Activated CD4-positive, alpha-beta T cell treated with anti-CD3 and anti-CD28 coated beads, Interleukin-2, amount 50 U/mL, for 24 hours (primary cell): ENCODE data around the gene NPAS3.

Experiments
- DNase-seq, 2 donors: peaks; one replicate each; pipeline ENCODE4 v3.0.0-alpha.2; 2020; ENCODE audit warnings: low read depth in 1 of 2, low spot score in 1 of 2

Gene NPAS3

DNA sequence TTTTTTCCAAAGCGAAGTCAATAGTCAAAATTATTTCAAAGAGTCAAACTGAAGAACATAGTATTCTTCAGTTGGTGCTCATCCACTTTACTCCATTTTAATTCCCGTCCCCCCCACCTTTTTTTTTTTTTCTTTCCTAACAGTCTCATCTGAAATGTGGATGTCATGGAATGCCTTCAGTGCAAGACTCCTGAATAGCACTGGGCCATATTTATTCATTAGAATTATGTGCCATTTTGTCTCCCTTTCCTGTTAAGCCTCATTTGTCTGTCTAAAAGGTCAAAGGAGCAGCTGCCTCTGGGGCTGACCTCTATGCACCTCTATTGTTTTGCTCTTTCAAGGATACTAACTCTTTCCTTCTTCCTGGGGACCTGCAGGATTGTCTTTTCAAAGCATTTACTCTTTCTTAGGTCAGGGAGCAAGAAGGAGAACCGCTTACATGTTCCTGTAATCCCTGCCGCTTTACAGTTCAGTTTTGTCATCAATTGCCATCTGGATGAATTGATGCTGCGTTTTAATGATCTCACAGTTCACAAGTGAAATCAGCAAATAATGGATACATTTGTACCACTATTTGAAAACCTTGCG lies 310.6 kb downstream of the NPAS3 start:
- DNase-seq: no peak

GRCh38 chr14:33250963-33251362 lies 312.3 kb downstream of the NPAS3 start:
- no peak for DNase-seq

- DNase-seq: no peak
These were observed 315.7 kb downstream of the NPAS3 start for GRCh38 chr14:33254342-33254741.

- no peak for DNase-seq
These were observed 316.2 kb downstream of the NPAS3 start for GRCh38 chr14:33254861-33255395.

DNA sequence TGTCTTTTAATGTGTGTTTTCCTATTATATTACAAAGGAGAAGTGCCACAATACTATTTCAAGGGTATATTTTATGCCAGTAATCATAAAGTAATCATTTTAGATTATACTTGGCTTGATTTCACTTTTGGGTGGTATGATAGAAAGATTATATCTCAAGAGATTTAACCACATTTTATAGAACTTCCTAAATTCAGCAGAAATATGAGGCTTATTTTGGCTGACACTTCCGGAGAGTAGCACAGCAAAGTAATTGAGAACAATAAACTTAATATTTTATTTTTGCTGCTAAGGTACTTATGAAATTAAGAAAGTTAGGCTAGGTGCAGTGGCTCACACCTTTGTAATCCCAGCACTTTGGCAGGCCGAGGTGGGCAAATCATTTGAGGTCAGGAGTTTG lies 319.1 kb downstream of the NPAS3 start:
- DNase-seq: no peak

GRCh38 chr14:33259764-33260163 lies 321.1 kb downstream of the NPAS3 start:
- DNase-seq: no peak

GRCh38 chr14:33271216-33271615 lies 332.5 kb downstream of the NPAS3 start:
- no peak for DNase-seq

- DNase-seq: no peak
These were observed 333.2 kb downstream of the NPAS3 start for GRCh38 chr14:33271891-33272290.

- no peak for DNase-seq
These were observed 335.3 kb downstream of the NPAS3 start for GRCh38 chr14:33273978-33274377.

DNA sequence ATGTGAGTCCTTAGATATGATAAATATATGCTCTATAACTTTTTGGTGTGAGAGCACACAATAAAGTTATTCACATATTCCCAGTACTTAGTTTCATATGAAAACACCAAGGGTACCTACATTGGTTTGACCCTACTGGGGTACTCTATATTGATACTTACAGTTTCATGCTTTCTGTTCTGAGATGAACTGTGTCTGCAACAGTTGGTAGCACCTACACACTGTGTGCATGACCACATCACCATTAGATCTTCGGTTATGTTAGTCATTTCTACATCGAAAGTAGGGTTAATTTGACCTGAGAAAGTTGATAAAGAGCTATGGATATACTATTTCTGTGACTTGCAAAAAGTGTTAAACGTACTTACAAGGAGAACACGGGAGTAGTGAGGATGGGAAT lies 337.2 kb downstream of the NPAS3 start:
- no peak for DNase-seq

- no peak for DNase-seq
These were observed 341.2 kb downstream of the NPAS3 start for GRCh38 chr14:33279865-33280264.

DNA sequence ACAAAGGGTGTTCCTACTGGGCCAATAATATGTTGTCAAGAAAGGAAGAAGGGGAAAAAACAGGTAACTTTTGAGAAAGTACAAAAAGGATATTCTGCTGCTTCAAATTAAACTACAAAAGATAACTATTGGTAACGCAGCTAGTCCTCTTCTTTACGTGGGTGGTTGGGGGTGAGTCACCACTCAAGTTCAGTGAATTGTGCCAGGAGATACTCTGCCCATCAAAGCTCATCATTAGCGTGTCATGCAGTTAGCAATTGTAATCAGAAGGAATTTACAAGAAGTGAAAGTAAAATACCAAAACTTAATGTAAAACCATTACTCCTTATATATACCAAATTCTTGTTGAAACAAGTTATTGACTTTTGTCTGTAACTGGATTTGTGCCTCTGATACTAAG lies 342.0 kb downstream of the NPAS3 start:
- DNase-seq: no peak

DNA sequence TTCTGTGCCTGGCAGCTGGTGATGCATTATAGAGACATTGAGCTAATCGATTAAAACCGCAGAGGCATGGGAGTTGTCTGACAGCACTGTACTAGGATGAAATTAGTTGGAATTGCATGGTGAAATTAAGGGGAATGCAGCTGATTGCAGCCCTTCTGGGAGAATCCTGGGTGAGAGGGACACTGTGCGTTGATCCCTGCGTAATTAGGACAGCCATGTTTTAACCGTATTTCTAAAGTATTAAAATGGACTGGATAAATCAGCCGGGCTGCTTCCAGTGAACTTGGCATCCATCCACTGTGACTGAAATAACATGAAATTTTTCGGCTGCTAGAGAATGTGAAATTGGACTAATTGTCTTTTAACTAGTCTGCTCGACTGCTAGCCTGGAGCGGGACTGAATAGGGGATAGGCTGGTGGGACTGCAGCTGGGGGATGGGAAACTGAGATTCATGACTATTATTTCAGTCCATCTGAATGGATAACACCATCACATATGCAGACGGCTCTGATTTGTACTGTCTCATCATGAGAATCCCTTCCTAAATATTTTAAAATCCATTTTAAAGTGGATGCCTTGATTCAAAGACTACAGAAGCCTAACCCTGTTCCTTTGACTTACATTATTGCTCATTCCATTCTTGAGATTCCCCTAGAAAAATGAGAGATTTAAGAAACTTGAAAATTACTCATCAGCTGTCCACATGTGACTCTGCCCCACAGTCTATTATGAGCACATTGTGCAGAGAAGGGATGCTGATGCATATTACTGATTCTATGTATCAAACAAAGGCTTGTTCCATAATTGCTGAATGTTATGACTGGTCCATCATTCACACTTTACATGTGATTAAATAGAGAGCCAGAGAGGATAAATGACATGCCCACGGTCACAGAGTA lies 343.9 kb downstream of the NPAS3 start:
- no peak for DNase-seq

- DNase-seq: no peak
These were observed 347.4 kb downstream of the NPAS3 start for GRCh38 chr14:33285902-33286700.

GRCh38 chr14:33287189-33287588 lies 348.5 kb downstream of the NPAS3 start:
- DNase-seq: no peak

GRCh38 chr14:33290641-33291040 lies 352.0 kb downstream of the NPAS3 start:
- DNase-seq: no peak

GRCh38 chr14:33291529-33292104 lies 352.9 kb downstream of the NPAS3 start:
- DNase-seq: no peak

- DNase-seq: no peak
These were observed 355.7 kb downstream of the NPAS3 start for GRCh38 chr14:33294419-33294818.

GRCh38 chr14:33297565-33297964 lies 358.9 kb downstream of the NPAS3 start:
- no peak for DNase-seq

DNA sequence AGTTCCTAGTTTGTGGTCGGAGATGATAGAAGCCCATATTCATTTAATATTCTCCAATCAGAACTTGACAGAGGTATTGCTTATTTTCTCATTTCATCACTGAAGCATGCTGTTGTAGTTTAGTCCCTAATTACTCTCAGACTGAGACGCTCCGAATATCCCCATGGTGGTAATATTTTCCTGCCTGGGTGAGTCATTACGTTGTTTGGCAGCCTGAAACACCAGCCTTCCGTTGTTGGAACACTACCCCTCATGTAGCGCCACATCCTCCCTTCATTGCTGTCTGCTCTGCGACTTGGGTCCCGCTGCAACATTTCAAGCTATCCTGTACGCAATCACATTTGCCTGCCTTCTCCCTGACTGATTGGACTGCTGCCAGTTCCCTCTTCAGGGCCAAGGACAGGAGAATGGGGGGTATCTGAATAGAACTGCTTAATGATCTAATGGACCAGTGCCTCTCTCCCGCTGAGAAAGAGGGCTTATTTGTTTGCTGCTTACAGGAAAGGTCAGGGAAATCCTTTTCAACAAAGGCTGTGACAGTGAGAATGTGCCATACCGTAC lies 369.1 kb downstream of the NPAS3 start:
- no peak for DNase-seq

GRCh38 chr14:33309106-33309505 lies 370.4 kb downstream of the NPAS3 start:
- DNase-seq: no peak
